Stomach smooth muscle (tissue), 2 donors: ENCODE data around the gene ACTG2.
"Not testable (repeated sequence)": the region's sequence is repeated elsewhere in the genome, so short reads cannot be mapped to it uniquely, and the experiment has no call there.

ENCODE experiments used
- H3K27ac ChIP-seq: one replicate; pipeline ENCODE4 v1.7.0; 2013; ENCODE audit warnings: mild to moderate bottlenecking, low read length, inconsistent platforms
- H3K27me3 ChIP-seq, 2 donors: one replicate each; pipeline ENCODE4 v1.7.0; 2013; ENCODE audit warnings: low read length in 2 of 2; ENCODE audit not compliant: insufficient read depth in 2 of 2, control insufficient read depth in 1 of 2
- H3K36me3 ChIP-seq, 2 donors: one replicate each; pipeline ENCODE4 v1.7.0; 2013; ENCODE audit warnings: low read length in 2 of 2; ENCODE audit not compliant: control insufficient read depth in 2 of 2, insufficient read depth in 2 of 2
- H3K4me1 ChIP-seq: one replicate; pipeline ENCODE4 v1.7.0; 2013; ENCODE audit warnings: low read length; ENCODE audit not compliant: control insufficient read depth, insufficient read depth
- H3K4me3 ChIP-seq, 2 donors: one replicate each; pipeline ENCODE4 v1.7.0; 2013; ENCODE audit warnings: low read length in 2 of 2
- H3K9ac ChIP-seq, 2 donors: one replicate each; pipeline ENCODE4 v1.7.0; 2013; ENCODE audit warnings: low read length in 2 of 2, mild to moderate bottlenecking in 1 of 2
- H3K9me3 ChIP-seq, 2 donors: one replicate each; pipeline ENCODE4 v1.7.0; 2013; ENCODE audit warnings: low read length in 2 of 2; ENCODE audit not compliant: control insufficient read depth in 2 of 2
- donor health status: healthy.
- donor health status: Pancreatic carcinoma.

ACTG2 gene

GRCh38 chr2:73903313-73903712 lies 10.5 kb downstream of the ACTG2 start:
- no peak overlapping the region for H3K9ac ChIP-seq
- H3K4me1 ChIP-seq, result peaks cover 46% of the 10 kb centered on the region
- H3K4me3 ChIP-seq, result peak overlapping the region; percentile 14 to 29
- H3K9me3 ChIP-seq, result no peaks in the 10 kb centered on the region
- no peaks in the 10 kb centered on the region for H3K27me3 ChIP-seq
- H3K27ac ChIP-seq, result peak overlapping the region; percentile 100
- H3K36me3 ChIP-seq, result peaks cover 55 to 60% of the 10 kb centered on the region in 2 donors

DNA sequence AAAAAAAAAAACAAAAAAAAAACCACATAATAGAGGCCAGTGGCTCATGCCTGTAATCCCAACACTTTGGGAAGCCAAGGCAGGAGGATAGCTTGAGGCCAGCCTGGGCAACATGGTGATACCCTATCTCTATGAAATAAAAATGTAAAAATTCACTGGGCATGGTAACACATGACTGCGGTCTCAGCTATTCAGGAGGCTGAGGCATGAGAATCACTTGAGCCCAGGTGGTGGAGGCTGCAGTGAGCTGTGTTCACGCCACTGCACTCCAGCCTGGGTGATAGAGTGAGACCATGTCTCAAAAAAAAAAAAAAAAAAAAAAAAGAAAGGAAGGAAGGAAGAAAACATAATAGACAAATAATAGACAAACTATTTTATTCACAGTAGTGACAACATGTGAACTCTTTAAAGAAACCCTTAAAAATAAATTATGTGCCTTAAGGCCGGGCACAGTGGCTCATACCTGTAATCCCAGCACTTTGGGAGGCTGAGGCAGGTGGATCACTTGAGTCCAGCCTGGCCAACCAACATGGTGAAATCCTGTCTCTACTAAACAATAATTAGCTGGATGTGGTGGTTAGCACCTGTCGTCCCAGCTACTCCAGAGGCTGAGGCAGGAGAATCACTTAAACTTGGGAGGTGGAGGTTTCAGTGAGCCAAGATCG lies 11.3 kb downstream of the ACTG2 start:
- Histone ChIP-seq H3K36me3 (peaks cover 61 to 66% of the 10 kb centered on the region in 2 donors), H3K4me1 (peaks cover 46% of the 10 kb centered on the region), H3K27ac (peak overlapping the region; percentile 100)
- H3K4me3 ChIP-seq, H3K9ac ChIP-seq, H3K27me3 ChIP-seq, H3K9me3 ChIP-seq: not testable (repeated sequence)

GRCh38 chr2:73904952-73905351 lies 12.1 kb downstream of the ACTG2 start:
- H3K36me3 ChIP-seq, result peaks cover 62 to 67% of the 10 kb centered on the region in 2 donors

DNA sequence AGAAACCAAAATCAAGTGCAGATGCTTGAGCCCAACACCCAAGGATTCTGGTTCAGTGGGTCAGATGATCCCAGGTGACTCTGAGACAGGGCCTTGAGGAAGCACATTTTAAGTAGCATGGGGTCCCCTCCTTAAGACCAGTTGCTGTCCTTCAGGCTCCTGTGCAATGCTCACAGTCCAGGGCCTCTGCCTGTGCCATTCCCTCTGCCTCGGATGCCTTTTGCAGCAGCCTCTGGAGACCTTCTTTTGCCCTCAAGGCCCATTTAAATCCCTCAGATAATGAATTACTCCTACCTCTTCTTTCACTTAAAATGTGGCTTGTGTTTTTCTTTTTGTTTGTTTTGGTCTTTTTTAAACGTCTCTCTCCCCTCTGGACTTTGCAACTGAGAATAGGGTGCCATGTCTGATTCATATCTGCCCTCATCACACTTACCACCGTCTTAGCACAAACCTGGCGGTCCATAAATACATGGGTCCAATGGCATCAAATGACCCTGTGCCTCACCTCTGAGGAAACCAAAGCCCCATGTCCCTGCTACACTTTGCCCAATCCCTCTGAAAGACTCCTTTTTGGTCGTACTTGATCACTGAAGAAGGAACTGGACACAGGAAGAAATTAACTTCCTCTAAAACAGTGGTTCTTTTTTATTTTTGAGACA lies 14.2 kb downstream of the ACTG2 start:
- Histone ChIP-seq H3K4me3 (no peak overlapping the region), H3K4me1 (peaks cover 24% of the 10 kb centered on the region), H3K27ac (peak overlapping the region; percentile 63), H3K27me3 (no peaks in the 10 kb centered on the region), H3K9me3 (no peaks in the 10 kb centered on the region), H3K9ac (no peak overlapping the region), H3K36me3 (peaks cover 55 to 58% of the 10 kb centered on the region in 2 donors)

More at GRCh38 chr2:73904952-73905351, 12.1 kb downstream of the ACTG2 start:
- H3K27ac ChIP-seq, result no peak overlapping the region
- H3K9ac ChIP-seq, result no peak overlapping the region
- no peaks in the 10 kb centered on the region for H3K27me3 ChIP-seq
- H3K9me3 ChIP-seq, result no peaks in the 10 kb centered on the region
- peaks cover 42% of the 10 kb centered on the region for H3K4me1 ChIP-seq
- H3K4me3 ChIP-seq, result no peak overlapping the region

DNA sequence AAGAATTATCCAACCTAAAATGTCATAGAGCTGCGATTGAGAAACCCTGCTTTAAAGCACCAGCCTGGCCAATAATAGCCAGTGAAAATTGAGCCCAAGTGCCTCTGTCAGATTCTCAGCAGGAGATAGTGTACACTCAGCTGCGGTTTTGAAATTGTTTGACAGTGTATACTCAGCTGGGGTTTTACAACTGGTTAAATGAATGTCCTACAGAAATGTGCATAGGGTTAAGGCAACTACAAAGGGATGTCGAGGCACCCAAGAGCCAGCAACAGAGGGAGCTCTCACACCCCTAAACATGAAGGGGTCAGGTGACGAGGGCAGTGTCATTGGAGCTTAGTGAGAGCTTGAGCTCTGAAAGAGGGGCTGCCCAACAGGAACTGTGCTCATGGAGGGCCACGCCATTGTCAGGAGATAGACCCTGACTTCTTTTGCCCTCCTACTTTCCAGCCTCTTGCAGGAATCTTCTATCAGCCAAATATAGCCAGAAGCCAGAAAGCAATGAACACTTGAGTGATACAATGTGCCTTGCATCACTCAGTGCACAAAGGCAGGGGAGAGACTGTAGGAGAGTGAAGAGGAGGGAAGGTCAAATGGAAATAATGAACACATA lies 15.1 kb downstream of the ACTG2 start:
- peaks cover 15% of the 10 kb centered on the region for H3K4me1 ChIP-seq
- H3K4me3 ChIP-seq, result no peak overlapping the region
- H3K9ac ChIP-seq, result peak overlapping the region in 1 of 2 donors; percentile 51
- H3K27ac ChIP-seq, result peak overlapping the region; percentile 63
- H3K36me3 ChIP-seq, result peaks cover 53 to 56% of the 10 kb centered on the region in 2 donors
- H3K9me3 ChIP-seq, result no peaks in the 10 kb centered on the region
- H3K27me3 ChIP-seq, result no peaks in the 10 kb centered on the region

DNA sequence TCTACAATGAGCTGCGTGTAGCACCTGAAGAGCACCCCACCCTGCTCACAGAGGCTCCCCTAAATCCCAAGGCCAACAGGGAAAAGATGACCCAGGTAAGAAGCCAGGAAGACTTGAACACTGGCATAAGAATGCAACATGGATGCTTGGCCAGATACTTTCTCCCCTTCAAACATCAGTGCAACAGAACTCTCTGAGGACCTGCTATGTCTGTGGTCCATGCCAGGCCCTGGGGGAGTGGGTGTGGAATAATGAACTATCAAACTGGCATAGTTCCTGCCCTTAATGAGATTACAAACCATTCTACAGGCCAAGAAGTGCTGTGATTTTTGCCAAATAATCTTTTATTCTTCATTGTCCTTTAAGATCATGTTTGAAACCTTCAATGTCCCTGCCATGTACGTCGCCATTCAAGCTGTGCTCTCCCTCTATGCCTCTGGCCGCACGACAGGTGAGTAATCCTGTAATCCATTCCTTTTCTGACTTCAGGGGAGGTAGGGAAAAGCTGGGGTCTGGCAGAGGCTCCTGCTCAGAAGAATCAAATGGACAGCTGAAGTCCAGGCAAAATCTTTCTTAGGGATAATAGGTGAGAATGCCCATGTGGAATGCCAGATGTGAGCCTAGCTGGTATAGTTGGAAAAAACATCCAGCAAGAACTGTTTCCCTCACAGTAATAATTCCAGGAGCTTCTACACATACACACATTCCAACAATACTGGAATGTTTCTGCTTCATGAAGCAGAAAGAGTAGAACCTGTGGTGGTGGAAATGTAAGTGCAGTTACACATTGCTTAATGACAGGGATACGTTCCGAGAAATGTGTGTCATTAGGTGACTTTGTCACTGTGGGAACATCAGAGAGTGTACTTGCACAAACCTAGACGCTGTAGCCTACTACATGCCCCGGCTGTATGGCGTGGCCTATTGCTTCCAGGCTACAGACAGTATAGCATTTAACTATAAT lies 16.2 kb downstream of the ACTG2 start:
- Histone ChIP-seq H3K27ac (peak overlapping the region; percentile 63), H3K4me3 (no peak overlapping the region), H3K4me1 (peaks cover 12% of the 10 kb centered on the region), H3K27me3 (no peaks in the 10 kb centered on the region), H3K9ac (no peak overlapping the region), H3K36me3 (peaks cover 55 to 61% of the 10 kb centered on the region in 2 donors), H3K9me3 (no peaks in the 10 kb centered on the region)

DNA sequence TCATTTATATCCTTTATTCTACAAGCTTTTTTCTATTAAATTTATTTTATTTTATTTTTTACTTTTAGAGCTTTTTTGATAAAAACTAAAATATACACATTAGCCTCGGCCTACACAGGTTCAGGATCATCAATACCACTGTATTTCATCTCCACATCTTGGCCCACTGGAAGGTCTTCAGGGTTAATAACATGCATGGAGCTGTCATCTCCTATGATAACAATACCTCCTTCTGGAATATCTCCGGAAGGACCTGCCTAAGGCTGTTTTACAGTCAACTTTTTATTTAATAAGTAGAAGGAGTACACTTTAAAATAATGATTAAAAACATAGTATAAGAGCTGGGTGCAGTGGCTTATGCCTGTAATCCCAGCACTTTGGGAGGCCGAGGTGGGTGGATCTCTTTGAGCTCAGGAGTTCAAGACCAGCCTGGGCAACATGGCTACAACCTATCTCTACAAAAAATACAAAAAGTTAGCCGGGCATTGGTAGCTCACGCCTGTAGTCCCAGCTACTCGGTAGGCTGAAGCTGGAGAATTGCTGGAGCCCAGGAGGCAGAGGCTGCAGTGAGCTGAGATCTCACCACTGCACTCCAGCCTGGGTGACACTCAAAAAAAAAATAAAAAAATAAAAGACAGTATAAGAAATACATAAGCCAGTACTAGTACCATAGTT lies 18.2 kb downstream of the ACTG2 start:
- H3K4me1 ChIP-seq, result peaks cover 12% of the 10 kb centered on the region
- H3K9ac ChIP-seq, result peak overlapping the region in 1 of 2 donors; percentile 55
- H3K9me3 ChIP-seq, result no peaks in the 10 kb centered on the region
- H3K27ac ChIP-seq, result peak overlapping the region; percentile 78
- H3K27me3 ChIP-seq, result no peaks in the 10 kb centered on the region
- H3K4me3 ChIP-seq, result no peak overlapping the region
- peaks cover 70 to 77% of the 10 kb centered on the region in 2 donors for H3K36me3 ChIP-seq

- Histone ChIP-seq H3K9me3 (no peaks in the 10 kb centered on the region), H3K4me3 (no peak overlapping the region), H3K27me3 (no peaks in the 10 kb centered on the region), H3K9ac (peak overlapping the region in 1 of 2 donors; percentile 55), H3K36me3 (peaks cover 73 to 83% of the 10 kb centered on the region in 2 donors), H3K4me1 (peaks cover 12% of the 10 kb centered on the region), H3K27ac (peak overlapping the region; percentile 78)
Measured at GRCh38 chr2:73911548-73912208, 18.9 kb downstream of the ACTG2 start.

DNA sequence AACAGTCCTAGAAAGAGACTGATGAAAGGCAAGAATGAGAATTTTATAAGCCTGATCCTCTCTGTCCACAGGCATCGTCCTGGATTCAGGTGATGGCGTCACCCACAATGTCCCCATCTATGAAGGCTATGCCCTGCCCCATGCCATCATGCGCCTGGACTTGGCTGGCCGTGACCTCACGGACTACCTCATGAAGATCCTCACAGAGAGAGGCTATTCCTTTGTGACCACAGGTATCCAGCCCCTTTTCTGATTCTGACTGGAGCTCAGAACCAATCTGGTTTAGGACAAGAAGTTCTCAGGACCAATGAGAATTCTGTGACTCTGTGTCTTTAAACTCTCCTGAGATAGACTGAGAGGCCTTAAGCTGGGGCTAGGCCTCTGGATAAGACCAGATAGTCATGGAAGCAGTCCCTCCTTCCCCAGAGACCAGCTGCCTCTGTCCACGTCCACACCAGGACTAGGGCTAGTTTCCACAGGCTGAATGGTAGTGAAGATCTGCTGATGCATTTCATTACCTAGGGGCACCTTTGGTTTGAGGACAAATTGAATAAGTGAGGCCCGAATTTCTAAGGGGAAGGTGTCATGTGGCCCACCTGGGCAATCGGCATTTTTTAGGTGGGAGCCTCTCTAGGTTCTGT lies 20.7 kb downstream of the ACTG2 start:
- Histone ChIP-seq H3K9me3 (no peaks in the 10 kb centered on the region), H3K36me3 (peaks cover 71 to 84% of the 10 kb centered on the region in 2 donors), H3K4me1 (no peaks in the 10 kb centered on the region), H3K9ac (peak overlapping the region in 1 of 2 donors; percentile 29), H3K27me3 (no peaks in the 10 kb centered on the region), H3K4me3 (no peak overlapping the region), H3K27ac (peak overlapping the region; percentile 78)
